Epithelial cell of proximal tubule (primary cell): Measurements from ENCODE around the gene CACNA2D2. TPM values are rescaled to one million over a fixed set of nuclear protein-coding genes. Genes with fewer than 3 reads are reported as not detected.

Source experiments
- DNase-seq: peaks from one replicate; pipeline ENCODE4 v3.0.0-alpha.2; 2011; ENCODE audit warnings: low read depth
- H3K4me3 ChIP-seq: 2 replicates; pipeline ENCODE4 v1.5.1; 2011; ENCODE audit warnings: low read depth, mild to moderate bottlenecking, low read length
- CTCF ChIP-seq: conservative IDR thresholded peaks from 2 replicates; pipeline ENCODE4 v1.5.1; 2012; ENCODE audit warnings: low read depth, mild to moderate bottlenecking, low read length
- total RNA-seq: library from RNA; depleted of rRNA; stranded (reverse); fragments of >200 nt; gene quantifications from 2 replicates; pipeline ENCODE4 v1.2.3, GENCODE V29; 2015

Gene CACNA2D2
- total RNA-seq, 1 donor from 2014 or later, result not detected

GRCh38 chr3:50401978-50402595, 101.3 kb downstream of the CACNA2D2 start:
- no peak overlapping the region for H3K4me3 ChIP-seq
- no peak for DNase-seq
- TF ChIP-seq CTCF, result no peak

GRCh38 chr3:50396502-50396901, 106.9 kb downstream of the CACNA2D2 start:
- H3K4me3 ChIP-seq, result no peak overlapping the region
- DNase-seq, result no peak
- TF ChIP-seq CTCF, result no peak

GRCh38 chr3:50395070-50395860, 108.2 kb downstream of the CACNA2D2 start:
- no peak overlapping the region for H3K4me3 ChIP-seq
- no peak for TF ChIP-seq CTCF
- DNase-seq, result no peak

GRCh38 chr3:50393061-50393460, 110.4 kb downstream of the CACNA2D2 start:
- DNase-seq, result no peak
- no peak for TF ChIP-seq CTCF
- H3K4me3 ChIP-seq, result no peak overlapping the region

- DNase-seq, result no peak
These were observed 111.2 kb downstream of the CACNA2D2 start for GRCh38 chr3:50392101-50392715.

More at GRCh38 chr3:50392101-50392715, 111.2 kb downstream of the CACNA2D2 start:
- no peak overlapping the region for H3K4me3 ChIP-seq
- TF ChIP-seq CTCF, result no peak
